ENCODE measurements around the gene SPOCD1.

Gene SPOCD1

DNA sequence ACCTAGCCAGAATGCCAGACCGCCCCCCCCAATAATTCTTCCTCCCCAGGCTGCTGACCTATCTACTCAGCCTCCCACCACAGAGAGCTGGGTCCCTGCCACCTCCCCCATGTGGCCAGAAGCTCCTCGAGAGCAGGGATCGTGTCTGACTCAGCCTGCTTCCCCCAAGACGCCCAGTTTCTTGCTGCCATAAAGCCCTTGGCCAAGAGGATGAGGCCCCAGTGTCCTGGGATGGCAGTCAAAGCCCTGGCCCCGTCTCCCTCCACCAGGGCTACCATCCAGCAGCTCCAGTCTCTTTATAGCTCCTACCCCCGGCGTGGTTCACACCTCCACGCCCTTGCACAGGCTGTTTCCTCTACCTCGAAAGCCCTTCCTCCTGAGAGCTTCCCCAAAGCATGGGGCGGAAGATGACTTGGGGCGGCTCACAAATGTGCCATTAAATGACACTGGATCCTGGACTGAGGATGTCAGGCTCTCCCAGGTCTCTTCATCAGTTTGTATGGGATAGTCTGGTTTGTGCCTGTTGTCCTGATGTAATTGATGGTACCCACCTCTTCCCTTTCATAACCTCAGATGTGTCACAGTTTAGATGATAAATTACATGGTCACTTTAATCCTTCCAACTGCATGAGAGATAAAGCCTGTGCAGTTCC lies 64.8 kb downstream of the SPOCD1 start:
- DNase-seq (ENCODE audit: low spot score): no peak
- H3K4me1 Mint-ChIP-seq (ENCODE audit: low read depth): peaks cover 12% of the 10 kb centered on the region
- H3K27me3 Mint-ChIP-seq (ENCODE audit: low read depth): peaks cover 6% of the 10 kb centered on the region
- H3K27ac Mint-ChIP-seq: no peak overlapping the region
- no peak overlapping the region for H3K4me3 Mint-ChIP-seq
- no peaks in the 10 kb centered on the region for H3K9me3 Mint-ChIP-seq
- H3K36me3 Mint-ChIP-seq (ENCODE audit: low read depth): no peaks in the 10 kb centered on the region

DNA sequence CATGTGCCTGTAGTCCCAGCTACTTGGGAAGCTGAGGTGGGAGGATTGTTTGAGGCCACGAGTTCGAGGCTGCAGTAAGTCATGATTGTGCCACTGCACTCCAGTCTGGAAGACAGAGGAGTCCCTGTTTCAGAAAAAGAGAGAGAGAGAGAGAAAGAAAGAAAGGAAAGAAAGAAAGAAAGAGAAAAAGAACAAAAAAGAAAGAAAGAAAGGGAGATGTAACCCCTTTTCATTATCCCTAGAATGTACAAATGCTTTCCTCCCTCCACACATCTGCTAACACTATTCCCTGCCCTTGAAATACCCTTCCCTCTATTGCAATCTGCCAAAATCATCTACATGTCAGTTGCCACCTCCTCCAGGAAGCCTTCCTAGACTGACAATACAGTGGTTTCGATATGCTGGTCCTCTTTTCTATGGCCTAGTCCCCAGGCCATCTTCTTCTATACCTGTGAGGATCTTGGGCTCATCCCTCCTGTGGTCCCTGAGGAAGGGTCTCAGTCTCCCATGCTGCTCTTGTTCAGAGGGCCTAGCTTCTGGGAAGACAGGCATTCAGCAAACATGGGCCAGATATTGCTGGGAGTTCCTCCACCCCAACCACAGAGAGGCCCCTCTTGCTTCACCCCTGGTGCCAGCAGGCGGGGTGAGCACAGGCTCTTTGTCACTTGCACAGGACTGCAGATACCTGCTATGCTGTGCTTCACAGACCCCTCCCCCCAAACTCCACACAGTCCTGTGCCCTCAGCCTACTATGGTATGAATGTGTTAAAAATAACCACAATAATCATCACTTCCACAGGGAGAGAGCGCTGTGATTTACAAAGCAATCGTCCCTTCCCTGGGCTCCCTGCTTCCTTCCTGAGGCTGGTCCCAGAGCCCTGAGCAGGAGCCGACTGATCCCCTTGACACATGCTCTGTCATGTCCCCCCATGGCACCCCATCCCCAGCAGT lies 65.8 kb downstream of the SPOCD1 start:
- Mint-ChIP-seq H3K27me3 (ENCODE audit: low read depth) (peaks cover 6% of the 10 kb centered on the region), H3K9me3 (no peaks in the 10 kb centered on the region), H3K36me3 (ENCODE audit: low read depth) (no peaks in the 10 kb centered on the region), H3K4me3 (no peak overlapping the region), H3K27ac (no peak overlapping the region), H3K4me1 (ENCODE audit: low read depth) (peaks cover 12% of the 10 kb centered on the region)
- no peak for DNase-seq (ENCODE audit: low spot score)

- DNase-seq (ENCODE audit: low spot score): no peak
- Mint-ChIP-seq H3K4me1 (ENCODE audit: low read depth) (peaks cover 12% of the 10 kb centered on the region), H3K27me3 (ENCODE audit: low read depth) (peaks cover 6% of the 10 kb centered on the region), H3K27ac (no peak overlapping the region), H3K4me3 (no peak overlapping the region), H3K36me3 (ENCODE audit: low read depth) (no peaks in the 10 kb centered on the region), H3K9me3 (no peaks in the 10 kb centered on the region)
These were observed 67.5 kb downstream of the SPOCD1 start for GRCh38 chr1:31748365-31748764.

GRCh38 chr1:31747304-31747703 lies 68.5 kb downstream of the SPOCD1 start:
- no peak overlapping the region for H3K27ac Mint-ChIP-seq
- DNase-seq (ENCODE audit: low spot score): no peak
- no peaks in the 10 kb centered on the region for H3K9me3 Mint-ChIP-seq
- H3K4me3 Mint-ChIP-seq: no peak overlapping the region
- no peaks in the 10 kb centered on the region for H3K36me3 Mint-ChIP-seq (ENCODE audit: low read depth)
- H3K4me1 Mint-ChIP-seq (ENCODE audit: low read depth): peaks cover 12% of the 10 kb centered on the region
- peaks cover 6% of the 10 kb centered on the region for H3K27me3 Mint-ChIP-seq (ENCODE audit: low read depth)

- no peaks in the 10 kb centered on the region for H3K36me3 Mint-ChIP-seq (ENCODE audit: low read depth)
- no peaks in the 10 kb centered on the region for H3K9me3 Mint-ChIP-seq
- DNase-seq (ENCODE audit: low spot score): no peak
- H3K27ac Mint-ChIP-seq: no peak overlapping the region
- no peak overlapping the region for H3K4me3 Mint-ChIP-seq
- H3K4me1 Mint-ChIP-seq (ENCODE audit: low read depth): peaks cover 10% of the 10 kb centered on the region
- peaks cover 2% of the 10 kb centered on the region for H3K27me3 Mint-ChIP-seq (ENCODE audit: low read depth)
These were observed 69.1 kb downstream of the SPOCD1 start for GRCh38 chr1:31746687-31747086.

- peaks cover 2% of the 10 kb centered on the region for H3K27me3 Mint-ChIP-seq (ENCODE audit: low read depth)
- H3K36me3 Mint-ChIP-seq (ENCODE audit: low read depth): no peaks in the 10 kb centered on the region
- DNase-seq (ENCODE audit: low spot score): no peak
- peaks cover 7% of the 10 kb centered on the region for H3K4me1 Mint-ChIP-seq (ENCODE audit: low read depth)
- no peaks in the 10 kb centered on the region for H3K9me3 Mint-ChIP-seq
- no peak overlapping the region for H3K4me3 Mint-ChIP-seq
- H3K27ac Mint-ChIP-seq: no peak overlapping the region
These were observed 69.7 kb downstream of the SPOCD1 start for GRCh38 chr1:31745946-31746670.

DNA sequence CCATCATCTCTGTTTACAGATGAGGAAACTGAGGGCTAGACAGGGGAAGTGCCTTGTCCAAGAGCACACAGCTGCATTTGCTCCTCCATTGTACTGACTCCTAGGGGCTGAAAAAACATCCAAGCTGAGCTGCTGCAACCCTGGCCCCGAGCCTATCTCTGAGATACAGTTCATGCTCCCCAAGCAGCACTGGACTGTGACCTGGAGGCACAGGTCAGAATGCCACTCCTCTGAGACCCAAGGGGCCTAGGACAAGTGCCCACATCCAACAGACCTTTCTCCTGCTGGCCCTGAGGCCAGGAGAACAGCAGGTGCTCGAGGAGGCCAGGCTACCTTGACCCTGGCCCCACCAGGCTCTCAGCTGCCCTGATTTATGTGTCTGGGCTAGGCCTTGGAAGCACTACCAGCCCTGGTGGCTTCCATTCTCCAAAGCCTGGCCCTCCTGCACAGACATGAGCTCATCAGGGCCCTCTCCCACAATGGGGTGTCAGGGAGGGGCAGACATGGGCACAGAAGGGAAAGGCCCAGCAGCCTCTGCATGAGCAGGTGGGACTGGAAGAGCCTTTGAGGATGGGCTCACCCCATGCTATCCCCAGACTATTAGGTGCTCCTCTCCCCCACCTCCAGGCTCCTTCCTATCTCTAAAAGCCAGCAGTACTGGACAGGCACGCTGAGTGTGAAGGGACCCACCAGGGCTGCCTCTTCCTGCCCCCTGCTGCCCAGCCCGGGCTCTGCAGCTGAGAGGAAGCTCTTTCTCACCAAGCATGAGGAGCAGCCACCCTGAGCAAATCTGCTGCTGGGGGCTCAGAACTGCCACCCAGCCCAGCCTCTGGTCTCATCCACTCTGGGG lies 70.5 kb downstream of the SPOCD1 start:
- Mint-ChIP-seq H3K36me3 (ENCODE audit: low read depth) (no peaks in the 10 kb centered on the region), H3K4me3 (no peak overlapping the region), H3K27me3 (ENCODE audit: low read depth) (peaks cover 2% of the 10 kb centered on the region), H3K27ac (no peak overlapping the region), H3K9me3 (no peaks in the 10 kb centered on the region), H3K4me1 (ENCODE audit: low read depth) (peaks cover 3% of the 10 kb centered on the region)
- peak; percentile 42 for DNase-seq (ENCODE audit: low spot score)

GRCh38 chr1:31744165-31744888 lies 71.5 kb downstream of the SPOCD1 start:
- no peaks in the 10 kb centered on the region for H3K9me3 Mint-ChIP-seq
- H3K4me1 Mint-ChIP-seq (ENCODE audit: low read depth): peaks cover 8% of the 10 kb centered on the region
- H3K36me3 Mint-ChIP-seq (ENCODE audit: low read depth): no peaks in the 10 kb centered on the region
- no peak for DNase-seq (ENCODE audit: low spot score)
- H3K27ac Mint-ChIP-seq: no peak overlapping the region
- no peaks in the 10 kb centered on the region for H3K27me3 Mint-ChIP-seq (ENCODE audit: low read depth)
- no peak overlapping the region for H3K4me3 Mint-ChIP-seq

DNA sequence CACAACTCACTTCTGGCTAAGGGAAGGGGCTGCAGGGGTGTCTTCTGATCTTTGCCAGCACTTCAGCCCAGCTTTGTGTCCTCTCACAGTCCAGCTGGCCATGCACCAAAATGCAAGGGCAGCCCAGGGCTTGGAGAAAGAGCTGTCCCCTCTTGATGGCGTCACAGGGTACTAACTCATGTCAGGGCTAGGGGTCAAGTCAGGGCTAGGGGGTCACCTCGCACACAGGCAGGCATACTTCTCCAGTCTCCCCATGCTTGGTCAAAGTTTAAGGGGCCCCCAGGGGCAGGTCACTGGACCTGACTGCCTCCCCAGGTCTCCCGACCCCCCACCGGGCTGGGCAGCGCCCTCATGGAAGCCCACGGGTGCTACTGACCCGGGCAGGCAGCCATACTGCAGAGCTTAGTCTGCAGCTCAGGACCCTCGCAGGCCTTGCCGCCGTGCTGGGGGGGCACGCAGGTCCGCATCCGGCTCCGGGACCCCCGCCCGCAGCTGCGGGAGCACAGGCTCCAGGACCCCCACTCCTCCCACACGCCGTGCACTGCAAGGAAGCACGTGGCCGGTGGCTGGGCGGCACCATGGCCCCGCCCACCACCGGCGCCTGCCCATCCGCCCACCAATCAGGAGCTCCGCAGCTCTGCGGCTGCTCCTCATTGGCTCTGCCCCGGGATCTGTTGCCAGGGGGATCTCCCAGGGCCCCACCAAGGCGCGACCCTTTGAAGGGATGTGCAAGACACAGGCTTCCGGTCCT lies 73.2 kb downstream of the SPOCD1 start:
- no peaks in the 10 kb centered on the region for H3K36me3 Mint-ChIP-seq (ENCODE audit: low read depth)
- no peaks in the 10 kb centered on the region for H3K9me3 Mint-ChIP-seq
- H3K27ac Mint-ChIP-seq: no peak overlapping the region

More for the DNA sequence above, 73.2 kb downstream of the SPOCD1 start:
- Mint-ChIP-seq H3K27me3 (ENCODE audit: low read depth) (no peaks in the 10 kb centered on the region), H3K4me1 (ENCODE audit: low read depth) (peaks cover 8% of the 10 kb centered on the region), H3K4me3 (no peak overlapping the region)
- no peak for DNase-seq (ENCODE audit: low spot score)

Measured in T-helper 2 cell treated with Interferon-gamma antibody and Interleukin-4, amounts not matched to agents 5 μg/mL and 100 μg/mL, for 36 hours (primary cell).